Prostate gland (tissue), 2 donors: ENCODE results near the gene PPP1R14C.

ENCODE experiments used
- CTCF ChIP-seq, 4 experiments: fragments of 200-600 bp in 2 of 4; fragments of 450-650 bp in 2 of 4; sonication (generic) in 2 of 4; IDR thresholded peaks; 1 replicate in 3 of 4; 2 replicates in 1 of 4; pipeline ENCODE4 v1.5.1; 2016 to 2019; ENCODE audit warnings: antibody characterized with exemption in 4 of 4, mild to moderate bottlenecking in 2 of 4, moderate library complexity in 2 of 4
- POLR2A ChIP-seq: fragments of 450-650 bp; IDR thresholded peaks from one replicate; pipeline ENCODE4 v1.6.1; 2016; ENCODE audit warnings: antibody characterized with exemption, mild to moderate bottlenecking
- POLR2AphosphoS5 ChIP-seq: sonication (generic); formaldehyde crosslinking; IDR thresholded peaks from one replicate; pipeline ENCODE4 v1.6.1; 2017; ENCODE audit warnings: antibody characterized with exemption

- TF ChIP-seq POLR2AphosphoS5: no peak
- no peak for TF ChIP-seq CTCF (IDR thresholded peaks at IDR 0.05)
- no peak for TF ChIP-seq POLR2A
These were observed 110.6 kb downstream of the PPP1R14C start for GRCh38 chr6:150253489-150253888.
